Stimulated activated CD4-positive, alpha-beta T cell treated with anti-CD3 and anti-CD28 coated beads, TNF-alpha, amount 100 ng/mL, for 48 hours (primary cell): ENCODE results near the gene GMDS.

ENCODE experiments used
- DNase-seq, 3 donors: peaks; one replicate each; pipeline ENCODE4 v3.0.0-alpha.2; 2020; ENCODE audit warnings: low read depth in 3 of 3

GMDS gene

GRCh38 chr6:2245103-2245876 lies at the start of gene GMDS:
Gene GMDS (minus strand): TSS chr6:2245605.
- DNase-seq, result peak; percentile 62 to 74 (median 63)

GRCh38 chr6:2285510-2285909 lies 40.1 kb upstream of the GMDS start:
- no peak for DNase-seq

GRCh38 chr6:2275892-2276242 lies 30.5 kb upstream of the GMDS start:
- no peak for DNase-seq

- DNase-seq, result no peak
Measured at GRCh38 chr6:2274981-2275891, 29.8 kb upstream of the GMDS start.

GRCh38 chr6:2272696-2273095 lies 27.3 kb upstream of the GMDS start:
- no peak for DNase-seq

GRCh38 chr6:2270054-2270453 lies 24.6 kb upstream of the GMDS start:
- DNase-seq, result no peak

GRCh38 chr6:2266841-2267240 lies 21.4 kb upstream of the GMDS start:
- no peak for DNase-seq

GRCh38 chr6:2266031-2266795 lies 20.8 kb upstream of the GMDS start:
- DNase-seq, result no peak

GRCh38 chr6:2264932-2265331 lies 19.5 kb upstream of the GMDS start:
- no peak for DNase-seq

- DNase-seq, result no peak
Measured at GRCh38 chr6:2263896-2264295, 18.5 kb upstream of the GMDS start.

GRCh38 chr6:2259574-2259973 lies 14.2 kb upstream of the GMDS start:
- no peak for DNase-seq

GRCh38 chr6:2259002-2259494 lies 13.6 kb upstream of the GMDS start:
- no peak for DNase-seq

GRCh38 chr6:2258112-2258511 lies 12.7 kb upstream of the GMDS start:
- DNase-seq, result no peak

- DNase-seq, result no peak
Measured at GRCh38 chr6:2257363-2257762, 12.0 kb upstream of the GMDS start.

GRCh38 chr6:2254747-2255146 lies 9.3 kb upstream of the GMDS start:
- no peak for DNase-seq

- DNase-seq, result no peak
Measured at GRCh38 chr6:2249126-2249525, 3.7 kb upstream of the GMDS start.

GRCh38 chr6:2247664-2248063 lies 2.3 kb upstream of the GMDS start:
- no peak for DNase-seq

- peak in 2 of 3 donors; percentile 3 to 29 for DNase-seq
Measured at GRCh38 chr6:2245877-2246863, 765 bp upstream of the GMDS start.

- DNase-seq, result no peak
Measured at GRCh38 chr6:2244261-2245102, 923 bp downstream of the GMDS start.

GRCh38 chr6:2242311-2242710 lies 3.1 kb downstream of the GMDS start:
- no peak for DNase-seq
